K562 (cell line): ENCODE data around the gene USP5. TPM values are rescaled to one million over a fixed set of nuclear protein-coding genes. Genes with fewer than 3 reads are reported as not detected.

Experiments used
- BMI1 ChIP-seq: fragments of 150-350 bp; IDR thresholded peaks from 2 replicates; pipeline ENCODE4 v1.6.1; 2014; ENCODE audit warnings: low read length
- EWSR1 ChIP-seq: fragments of 450-650 bp; IDR thresholded peaks from 2 replicates; pipeline ENCODE4 v1.6.1; 2018; ENCODE audit warnings: borderline replicate concordance, mild to moderate bottlenecking, low read depth, moderate library complexity; ENCODE audit not compliant: partially characterized antibody
- GTF2E2 ChIP-seq: fragments of 200-800 bp; sonication (Bioruptor generic); IDR thresholded peaks from 2 replicates; pipeline ENCODE4 v1.6.1; 2016; ENCODE audit warnings: missing genetic modification characterization, missing compliant biosample characterization
- HSF4 ChIP-seq: fragments of 250-450 bp; sonication (Bioruptor Pico); IDR thresholded peaks from 2 replicates; pipeline ENCODE4 v2.1.2; 2022; ENCODE audit warnings: mild to moderate bottlenecking, moderate library complexity, borderline replicate concordance
- JUNB ChIP-seq: fragments of 450-650 bp; formaldehyde crosslinking; conservative IDR thresholded peaks from 2 replicates; pipeline ENCODE4 v1.4.0; 2020; ENCODE audit warnings: mild to moderate bottlenecking
- LEF1 ChIP-seq: fragments of 450-650 bp; IDR thresholded peaks from 2 replicates; pipeline ENCODE4 v1.6.1; 2016; ENCODE audit warnings: mild to moderate bottlenecking
- POLR2H ChIP-seq: IDR thresholded peaks from 2 replicates; pipeline ENCODE4 v1.6.1; 2016; ENCODE audit warnings: missing genetic modification characterization, low read depth, mild to moderate bottlenecking, control low read depth, missing compliant biosample characterization, moderate library complexity
- SPI1 ChIP-seq: IDR thresholded peaks from 2 replicates; pipeline ENCODE4 v1.6.1; 2011; ENCODE audit warnings: low read depth, low read length, control low read depth, borderline replicate concordance
- ZNF507 ChIP-seq: conservative IDR thresholded peaks from 2 replicates; pipeline ENCODE4 v1.6.1; 2017; ENCODE audit warnings: missing genetic modification characterization, missing compliant biosample characterization
- ZNF639 ChIP-seq, 2 experiments: fragments of 200-800 bp in 1 of 2; sonication (Bioruptor generic) in 1 of 2; sonication (generic) in 1 of 2; formaldehyde crosslinking in 1 of 2; IDR thresholded peaks in 1 of 2; conservative IDR thresholded peaks in 1 of 2; 2 replicates each; pipeline versions ENCODE4 v1.5.0 to v1.6.1; 2016 to 2020; ENCODE audit warnings: missing compliant biosample characterization in 1 of 2, missing genetic modification characterization in 1 of 2, missing genetic modification reagents in 1 of 2
- polyA plus RNA-seq, 8 experiments: library from polyadenylated mRNA; depleted of rRNA in 4 of 8; stranded (reverse) in 5 of 8; unstranded in 3 of 8; fragments of >200 nt; fragmentation: Nextera tagmentation in 2 of 8; fragmentation: Illumina TruSeq in 1 of 8; extraction: Ambion mirVana in 2 of 8; extraction: Trizol in 1 of 8; gene quantifications; 2 replicates each; pipeline versions ENCODE4 v1.2.1 to v1.2.3, GENCODE V29; 2011 to 2014; ENCODE audit warnings: inconsistent platforms in 1 of 8, missing spikeins in 1 of 8
- total RNA-seq, 7 experiments: library from RNA; depleted of rRNA in 6 of 7; stranded (reverse); fragments of >200 nt in 6 of 7; fragmentation: Illumina TruSeq in 2 of 7; extraction: Trizol in 2 of 7; gene quantifications; 2 replicates each; pipeline versions ENCODE4 v1.2.1 to v1.2.3, GENCODE V29; 2011 to 2021; ENCODE audit warnings: low replicate concordance in 1 of 7
- TF ChIP-seq, protein P1 (sequence below): sonication (generic); formaldehyde crosslinking; IDR thresholded peaks from 2 replicates; pipeline ENCODE4 v1.8.1; 2023; ENCODE audit warnings: missing genetic modification reagents, mild to moderate bottlenecking, borderline replicate concordance
- TF ChIP-seq, protein P2 (sequence below): fragments of 450-650 bp; IDR thresholded peaks from 2 replicates; pipeline ENCODE4 v1.7.1; 2018; ENCODE audit warnings: mild to moderate bottlenecking, low read depth; ENCODE audit not compliant: partially characterized antibody
- TF ChIP-seq, protein P3 (sequence below): sonication (generic); formaldehyde crosslinking; IDR thresholded peaks from 2 replicates; pipeline ENCODE4 v1.8.1; 2022; ENCODE audit warnings: missing genetic modification reagents
- TF ChIP-seq, protein P4 (sequence below): fragments of 250-450 bp; sonication (Bioruptor Pico); IDR thresholded peaks from 2 replicates; pipeline ENCODE4 v1.4.0; 2020

Gene USP5
- total and polyA plus RNA-seq, 9 of the 15 experiments (the other 6 are each of a cell fraction or from before 2014, with no cell fraction given), result 1.4 to 107 (median 48.6) TPM

DNA sequence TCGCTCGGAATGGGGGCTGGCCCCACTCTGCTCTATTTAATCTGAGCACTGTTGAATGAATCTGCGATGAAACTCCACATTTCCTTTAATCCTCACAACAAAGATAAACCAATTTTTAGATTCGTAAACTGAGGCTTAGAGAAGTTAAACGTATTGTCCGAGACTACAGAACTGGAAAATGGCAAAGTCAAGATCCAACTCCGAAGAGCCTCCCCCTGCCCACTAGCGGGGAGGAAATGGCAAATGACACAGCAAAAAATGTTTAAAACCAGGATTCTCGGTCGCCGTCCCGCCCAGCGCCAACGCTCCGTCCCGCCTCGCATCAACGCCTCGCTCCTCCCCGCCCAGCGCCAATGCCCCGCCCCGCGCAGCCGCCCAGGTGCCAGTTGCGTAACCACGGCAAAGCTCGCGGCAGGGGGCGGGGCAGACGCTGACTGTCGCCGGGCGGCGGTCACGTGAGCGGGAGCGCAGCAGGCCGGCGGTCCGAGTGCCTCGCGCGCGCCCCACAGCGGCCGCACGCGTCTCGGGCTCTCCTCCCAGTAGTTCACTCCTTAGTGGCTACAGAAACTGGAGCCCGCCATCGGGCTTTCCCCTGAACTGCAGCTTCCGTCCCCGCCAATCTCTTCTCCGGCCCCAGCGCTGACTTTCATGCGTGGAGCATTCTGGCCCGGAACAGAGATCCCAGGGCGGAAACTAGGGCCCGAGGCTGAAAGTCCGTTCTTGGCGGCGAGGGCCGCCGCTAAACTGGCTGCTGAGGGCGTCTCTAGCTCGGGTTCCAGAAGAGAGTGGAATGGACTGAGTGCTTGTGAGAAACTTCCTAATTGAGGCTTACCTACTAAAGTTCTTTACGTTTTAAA, 39.1 kb downstream of the USP5 start (continued):
- peak in 1 of 2 experiments; percentile 30; a peak in 2 of 4 replicates for TF ChIP-seq ZNF639 (CRISPR knock-in tag; conservative IDR thresholded peaks at IDR 0.05 in 1 of 2, IDR thresholded peaks at IDR 0.05 in 1 of 2)
- TF ChIP-seq EWSR1, result no peak
- TF ChIP-seq GTF2E2 (tag), result peak; percentile 78
- TF ChIP-seq, protein P1, sequence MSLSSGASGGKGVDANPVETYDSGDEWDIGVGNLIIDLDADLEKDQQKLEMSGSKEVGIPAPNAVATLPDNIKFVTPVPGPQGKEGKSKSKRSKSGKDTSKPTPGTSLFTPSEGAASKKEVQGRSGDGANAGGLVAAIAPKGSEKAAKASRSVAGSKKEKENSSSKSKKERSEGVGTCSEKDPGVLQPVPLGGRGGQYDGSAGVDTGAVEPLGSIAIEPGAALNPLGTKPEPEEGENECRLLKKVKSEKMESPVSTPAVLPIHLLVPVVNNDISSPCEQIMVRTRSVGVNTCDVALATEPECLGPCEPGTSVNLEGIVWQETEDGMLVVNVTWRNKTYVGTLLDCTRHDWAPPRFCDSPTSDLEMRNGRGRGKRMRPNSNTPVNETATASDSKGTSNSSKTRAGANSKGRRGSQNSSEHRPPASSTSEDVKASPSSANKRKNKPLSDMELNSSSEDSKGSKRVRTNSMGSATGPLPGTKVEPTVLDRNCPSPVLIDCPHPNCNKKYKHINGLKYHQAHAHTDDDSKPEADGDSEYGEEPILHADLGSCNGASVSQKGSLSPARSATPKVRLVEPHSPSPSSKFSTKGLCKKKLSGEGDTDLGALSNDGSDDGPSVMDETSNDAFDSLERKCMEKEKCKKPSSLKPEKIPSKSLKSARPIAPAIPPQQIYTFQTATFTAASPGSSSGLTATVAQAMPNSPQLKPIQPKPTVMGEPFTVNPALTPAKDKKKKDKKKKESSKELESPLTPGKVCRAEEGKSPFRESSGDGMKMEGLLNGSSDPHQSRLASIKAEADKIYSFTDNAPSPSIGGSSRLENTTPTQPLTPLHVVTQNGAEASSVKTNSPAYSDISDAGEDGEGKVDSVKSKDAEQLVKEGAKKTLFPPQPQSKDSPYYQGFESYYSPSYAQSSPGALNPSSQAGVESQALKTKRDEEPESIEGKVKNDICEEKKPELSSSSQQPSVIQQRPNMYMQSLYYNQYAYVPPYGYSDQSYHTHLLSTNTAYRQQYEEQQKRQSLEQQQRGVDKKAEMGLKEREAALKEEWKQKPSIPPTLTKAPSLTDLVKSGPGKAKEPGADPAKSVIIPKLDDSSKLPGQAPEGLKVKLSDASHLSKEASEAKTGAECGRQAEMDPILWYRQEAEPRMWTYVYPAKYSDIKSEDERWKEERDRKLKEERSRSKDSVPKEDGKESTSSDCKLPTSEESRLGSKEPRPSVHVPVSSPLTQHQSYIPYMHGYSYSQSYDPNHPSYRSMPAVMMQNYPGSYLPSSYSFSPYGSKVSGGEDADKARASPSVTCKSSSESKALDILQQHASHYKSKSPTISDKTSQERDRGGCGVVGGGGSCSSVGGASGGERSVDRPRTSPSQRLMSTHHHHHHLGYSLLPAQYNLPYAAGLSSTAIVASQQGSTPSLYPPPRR (CRISPR knock-in tag), result no peak
- no peak for TF ChIP-seq BMI1
- peak; percentile 93 for TF ChIP-seq POLR2H (tag)
- TF ChIP-seq SPI1, result peak; percentile 66; the same call in 1 of the 2 replicates
- no peak for TF ChIP-seq LEF1
- TF ChIP-seq, protein P2, sequence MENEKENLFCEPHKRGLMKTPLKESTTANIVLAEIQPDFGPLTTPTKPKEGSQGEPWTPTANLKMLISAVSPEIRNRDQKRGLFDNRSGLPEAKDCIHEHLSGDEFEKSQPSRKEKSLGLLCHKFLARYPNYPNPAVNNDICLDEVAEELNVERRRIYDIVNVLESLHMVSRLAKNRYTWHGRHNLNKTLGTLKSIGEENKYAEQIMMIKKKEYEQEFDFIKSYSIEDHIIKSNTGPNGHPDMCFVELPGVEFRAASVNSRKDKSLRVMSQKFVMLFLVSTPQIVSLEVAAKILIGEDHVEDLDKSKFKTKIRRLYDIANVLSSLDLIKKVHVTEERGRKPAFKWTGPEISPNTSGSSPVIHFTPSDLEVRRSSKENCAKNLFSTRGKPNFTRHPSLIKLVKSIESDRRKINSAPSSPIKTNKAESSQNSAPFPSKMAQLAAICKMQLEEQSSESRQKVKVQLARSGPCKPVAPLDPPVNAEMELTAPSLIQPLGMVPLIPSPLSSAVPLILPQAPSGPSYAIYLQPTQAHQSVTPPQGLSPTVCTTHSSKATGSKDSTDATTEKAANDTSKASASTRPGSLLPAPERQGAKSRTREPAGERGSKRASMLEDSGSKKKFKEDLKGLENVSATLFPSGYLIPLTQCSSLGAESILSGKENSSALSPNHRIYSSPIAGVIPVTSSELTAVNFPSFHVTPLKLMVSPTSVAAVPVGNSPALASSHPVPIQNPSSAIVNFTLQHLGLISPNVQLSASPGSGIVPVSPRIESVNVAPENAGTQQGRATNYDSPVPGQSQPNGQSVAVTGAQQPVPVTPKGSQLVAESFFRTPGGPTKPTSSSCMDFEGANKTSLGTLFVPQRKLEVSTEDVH, result no peak
- TF ChIP-seq, protein P3, sequence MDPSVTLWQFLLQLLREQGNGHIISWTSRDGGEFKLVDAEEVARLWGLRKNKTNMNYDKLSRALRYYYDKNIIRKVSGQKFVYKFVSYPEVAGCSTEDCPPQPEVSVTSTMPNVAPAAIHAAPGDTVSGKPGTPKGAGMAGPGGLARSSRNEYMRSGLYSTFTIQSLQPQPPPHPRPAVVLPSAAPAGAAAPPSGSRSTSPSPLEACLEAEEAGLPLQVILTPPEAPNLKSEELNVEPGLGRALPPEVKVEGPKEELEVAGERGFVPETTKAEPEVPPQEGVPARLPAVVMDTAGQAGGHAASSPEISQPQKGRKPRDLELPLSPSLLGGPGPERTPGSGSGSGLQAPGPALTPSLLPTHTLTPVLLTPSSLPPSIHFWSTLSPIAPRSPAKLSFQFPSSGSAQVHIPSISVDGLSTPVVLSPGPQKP (CRISPR knock-in tag), result no peak
- TF ChIP-seq JUNB (CRISPR knock-in tag), result no peak
- no peak for TF ChIP-seq ZNF507 (tag)
- TF ChIP-seq, protein P4, sequence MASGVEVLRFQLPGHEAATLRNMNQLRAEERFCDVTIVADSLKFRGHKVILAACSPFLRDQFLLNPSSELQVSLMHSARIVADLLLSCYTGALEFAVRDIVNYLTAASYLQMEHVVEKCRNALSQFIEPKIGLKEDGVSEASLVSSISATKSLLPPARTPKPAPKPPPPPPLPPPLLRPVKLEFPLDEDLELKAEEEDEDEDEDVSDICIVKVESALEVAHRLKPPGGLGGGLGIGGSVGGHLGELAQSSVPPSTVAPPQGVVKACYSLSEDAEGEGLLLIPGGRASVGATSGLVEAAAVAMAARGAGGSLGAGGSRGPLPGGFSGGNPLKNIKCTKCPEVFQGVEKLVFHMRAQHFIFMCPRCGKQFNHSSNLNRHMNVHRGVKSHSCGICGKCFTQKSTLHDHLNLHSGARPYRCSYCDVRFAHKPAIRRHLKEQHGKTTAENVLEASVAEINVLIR, result no peak
- no peak for TF ChIP-seq HSF4
